GM12872 (cell line): ENCODE data around the gene LCE7A.

Experiments
- CTCF ChIP-seq: IDR thresholded peaks from 3 replicates; pipeline ENCODE4 v1.5.1; 2011; ENCODE audit warnings: low read depth, mild to moderate bottlenecking, low read length, moderate library complexity; ENCODE audit not compliant: insufficient read depth

Gene LCE7A

GRCh38 chr1:152888126-152888525 lies 28.3 kb downstream of the LCE7A start:
- no peak for TF ChIP-seq CTCF

GRCh38 chr1:152899027-152899426 lies 39.2 kb downstream of the LCE7A start:
- TF ChIP-seq CTCF = no peak

GRCh38 chr1:152899883-152900282 lies 40.1 kb downstream of the LCE7A start:
- TF ChIP-seq CTCF = no peak

- no peak for TF ChIP-seq CTCF
Measured at GRCh38 chr1:152901631-152902030, 41.8 kb downstream of the LCE7A start.

- TF ChIP-seq CTCF = no peak
Measured at GRCh38 chr1:152902636-152903035, 42.8 kb downstream of the LCE7A start.

GRCh38 chr1:152904688-152905440 lies 45.1 kb downstream of the LCE7A start:
- TF ChIP-seq CTCF = no peak

GRCh38 chr1:152906023-152906565 lies 46.3 kb downstream of the LCE7A start:
- TF ChIP-seq CTCF = no peak
